Keratinocyte (primary cell): ENCODE results near the gene ATN1.

ENCODE experiments used
- CTCF ChIP-seq, 3 experiments: IDR thresholded peaks in 1 of 3; conservative IDR thresholded peaks in 1 of 3; optimal IDR thresholded peaks in 1 of 3; 2 replicates in 2 of 3; 3 replicates in 1 of 3; pipeline versions ENCODE3 to v1.5.1; 2011; ENCODE audit warnings: low read length in 3 of 3, mild to moderate bottlenecking in 3 of 3, moderate library complexity in 2 of 3, control low read depth in 1 of 3, inconsistent platforms in 1 of 3; ENCODE audit not compliant: insufficient read depth in 2 of 3; ENCODE audit errors: extremely low read depth in 1 of 3
- EZH2 ChIP-seq: IDR thresholded peaks from one replicate; pipeline ENCODE4 v1.6.1; 2012; ENCODE audit warnings: inconsistent platforms, mild to moderate bottlenecking, low read length, moderate library complexity

- TF ChIP-seq EZH2: no peak
- TF ChIP-seq CTCF (optimal IDR thresholded peaks at IDR 0.05 in 1 of 3, IDR thresholded peaks at IDR 0.05 in 1 of 3, conservative IDR thresholded peaks at IDR 0.05 in 1 of 3; ENCODE audit: extremely low read depth in 1 of 3, insufficient read depth in 2 of 3, low read length in 3 of 3): no peak
These were observed 34.7 kb downstream of the ATN1 start for GRCh38 chr12:6962285-6963015.
